ENCODE measurements around the gene PCSK4.
"Not testable (repeated sequence)": the region's sequence is repeated elsewhere in the genome, so short reads cannot be mapped to it uniquely, and the experiment has no call there.

PCSK4 gene

GRCh38 chr19:1486720-1487575, 3.2 kb downstream of the PCSK4 start:
- no peak for DNase-seq

GRCh38 chr19:1483979-1484428, 6.1 kb downstream of the PCSK4 start:
- DNase-seq: no peak

GRCh38 chr19:1483131-1483978, 6.8 kb downstream of the PCSK4 start:
- no peak for DNase-seq

GRCh38 chr19:1482361-1483130, 7.6 kb downstream of the PCSK4 start:
- DNase-seq: no peak

GRCh38 chr19:1481893-1482360, 8.2 kb downstream of the PCSK4 start:
- no peak for DNase-seq

- no peak for DNase-seq
Observed at GRCh38 chr19:1481224-1481892, 8.8 kb downstream of the PCSK4 start.

GRCh38 chr19:1478934-1479707, 11.0 kb downstream of the PCSK4 start, which contains the start of gene C19orf25:
Gene C19orf25 (minus strand): TSS chr19:1479215. CDS start chr19:1478903, 312 bp downstream.
- DNase-seq: peak; percentile 95 to 98 (median 97)

- not testable (repeated sequence) for DNase-seq
Observed at GRCh38 chr19:1477056-1477455, 13.1 kb downstream of the PCSK4 start.

- DNase-seq: no peak
Observed at GRCh38 chr19:1475751-1476437, 14.3 kb downstream of the PCSK4 start.

GRCh38 chr19:1474765-1475351, 15.3 kb downstream of the PCSK4 start:
- DNase-seq: no peak

- no peak for DNase-seq
Observed at GRCh38 chr19:1474011-1474764, 16.0 kb downstream of the PCSK4 start.

- no peak for DNase-seq
Observed at GRCh38 chr19:1473085-1473851, 16.9 kb downstream of the PCSK4 start.

- no peak for DNase-seq
Observed at GRCh38 chr19:1472231-1473084, 17.7 kb downstream of the PCSK4 start.

- DNase-seq: peak; percentile 46 to 56 (median 50)
Observed at GRCh38 chr19:1471515-1472160, 18.5 kb downstream of the PCSK4 start.

GRCh38 chr19:1471010-1471514, 19.1 kb downstream of the PCSK4 start:
- no peak for DNase-seq

- peak in 1 of 3 donors; percentile 58 for DNase-seq
Observed at GRCh38 chr19:1470305-1471009, 19.7 kb downstream of the PCSK4 start.

GRCh38 chr19:1470055-1470304, 20.2 kb downstream of the PCSK4 start:
- no peak for DNase-seq

All from suppressor macrophage treated with lipopolysaccharide for 1 hour (primary cell).